MM.1S (cell line): ENCODE data around the gene ZMPSTE24.

ENCODE experiments used
- CTCF ChIP-seq: fragments of 300-600 bp; sonication (generic); IDR thresholded peaks from 2 replicates; pipeline ENCODE4 v1.5.1; 2016; ENCODE audit warnings: antibody characterized with exemption, low read length, mixed read lengths
- EZH2phosphoT487 ChIP-seq: fragments of 300-600 bp; sonication (generic); IDR thresholded peaks from 2 replicates; pipeline ENCODE4 v1.6.1; 2018; ENCODE audit warnings: antibody characterized with exemption, low read length

- TF ChIP-seq CTCF (no peak), EZH2phosphoT487 (no peak)
Observed at GRCh38 chr1:40332695-40333094, 74.7 kb downstream of the ZMPSTE24 start.
